ENCODE measurements around the gene ILK. TPM values are rescaled to one million over a fixed set of nuclear protein-coding genes. Genes with fewer than 3 reads are reported as not detected.

Gene ILK
- total RNA-seq, 1 donor from 2014 or later: 209 TPM

- TF ChIP-seq CTCF (IDR thresholded peaks at IDR 0.05): no peak
- H3K4me1 Mint-ChIP-seq (ENCODE audit: unreplicated experiment): peaks cover 12% of the 10 kb centered on the region
- DNase-seq (ENCODE audit: extremely low spot score, unreplicated experiment): no peak
- H3K36me3 Mint-ChIP-seq (ENCODE audit: unreplicated experiment): no peaks in the 10 kb centered on the region
- no peak overlapping the region for H3K27ac Mint-ChIP-seq (ENCODE audit: unreplicated experiment)
- H3K4me3 Mint-ChIP-seq (ENCODE audit: unreplicated experiment): peak overlapping the region; percentile 82
- H3K27me3 Mint-ChIP-seq (ENCODE audit: unreplicated experiment): no peaks in the 10 kb centered on the region
- no peaks in the 10 kb centered on the region for H3K9me3 Mint-ChIP-seq (ENCODE audit: unreplicated experiment)
Observed at GRCh38 chr11:6656936-6657335, 53.4 kb downstream of the ILK start.

- TF ChIP-seq CTCF (IDR thresholded peaks at IDR 0.05): no peak
- no peaks in the 10 kb centered on the region for H3K27me3 Mint-ChIP-seq (ENCODE audit: unreplicated experiment)
- no peak overlapping the region for H3K4me3 Mint-ChIP-seq (ENCODE audit: unreplicated experiment)
- no peak overlapping the region for H3K27ac Mint-ChIP-seq (ENCODE audit: unreplicated experiment)
- no peaks in the 10 kb centered on the region for H3K9me3 Mint-ChIP-seq (ENCODE audit: unreplicated experiment)
- DNase-seq (ENCODE audit: extremely low spot score, unreplicated experiment): no peak
- no peaks in the 10 kb centered on the region for H3K36me3 Mint-ChIP-seq (ENCODE audit: unreplicated experiment)
- peaks cover 12% of the 10 kb centered on the region for H3K4me1 Mint-ChIP-seq (ENCODE audit: unreplicated experiment)
Observed at GRCh38 chr11:6657346-6657745, 53.8 kb downstream of the ILK start.

- DNase-seq (ENCODE audit: extremely low spot score, unreplicated experiment): no peak
- H3K4me1 Mint-ChIP-seq (ENCODE audit: unreplicated experiment): peaks cover 19% of the 10 kb centered on the region
- no peaks in the 10 kb centered on the region for H3K36me3 Mint-ChIP-seq (ENCODE audit: unreplicated experiment)
- no peak overlapping the region for H3K4me3 Mint-ChIP-seq (ENCODE audit: unreplicated experiment)
- no peaks in the 10 kb centered on the region for H3K9me3 Mint-ChIP-seq (ENCODE audit: unreplicated experiment)
- no peak overlapping the region for H3K27ac Mint-ChIP-seq (ENCODE audit: unreplicated experiment)
- TF ChIP-seq CTCF (IDR thresholded peaks at IDR 0.05): no peak
- H3K27me3 Mint-ChIP-seq (ENCODE audit: unreplicated experiment): no peaks in the 10 kb centered on the region
Observed at GRCh38 chr11:6658647-6659046, 55.1 kb downstream of the ILK start.

Other genes with a start within 250 kb of the ILK start
- 93.0 and 106 TPM in 2 replicates for gene SMPD1, start 213.3 kb upstream of the ILK start, total RNA-seq
- 52.5 and 57.7 TPM in 2 replicates for gene APBB1, start 184.7 kb upstream of the ILK start, total RNA-seq
- gene HPX, start 162.8 kb upstream of the ILK start, total RNA-seq: 1.4 and 1.9 TPM in 2 replicates
- 30.7 and 32.5 TPM in 2 replicates for gene TRIM3, start 129.8 kb upstream of the ILK start, total RNA-seq
- gene ARFIP2, start 122.4 kb upstream of the ILK start, total RNA-seq: 58.0 and 64.6 TPM in 2 replicates
- gene TIMM10B, start 122.3 kb upstream of the ILK start, total RNA-seq: 25.1 and 27.0 TPM in 2 replicates
- 6.6 and 8.7 TPM in 2 replicates for gene DNHD1, start 106.5 kb upstream of the ILK start, total RNA-seq
- 15.3 and 17.8 TPM in 2 replicates for gene RRP8, start 158 bp upstream of the ILK start, total RNA-seq
- 93.4 and 100 TPM in 2 replicates for gene TAF10, start 8.4 kb downstream of the ILK start, total RNA-seq
- gene TPP1, start 15.6 kb downstream of the ILK start, total RNA-seq: 157 and 171 TPM in 2 replicates
- gene DCHS1, start 52.0 kb downstream of the ILK start, total RNA-seq: 63.0 and 63.3 TPM in 2 replicates
- gene MRPL17, start 79.6 kb downstream of the ILK start, total RNA-seq: 47.8 and 49.8 TPM in 2 replicates
- 0.08 TPM in 1 of 2 replicates, not detected in the other for gene OR2AG2, start 168.2 kb downstream of the ILK start, total RNA-seq
- not detected in 2 replicates for gene OR2AG1, start 179.2 kb downstream of the ILK start, total RNA-seq
- gene OR6A2, start 195.9 kb downstream of the ILK start, total RNA-seq: 0.08 TPM in 1 of 2 replicates, not detected in the other
- not detected in 2 replicates for gene OR10A5, start 241.9 kb downstream of the ILK start, total RNA-seq